ENCODE results near the gene CBLB.
A peak's percentile ranks its signal among the peaks of the same experiment; 100 is the strongest.

CBLB gene

DNA sequence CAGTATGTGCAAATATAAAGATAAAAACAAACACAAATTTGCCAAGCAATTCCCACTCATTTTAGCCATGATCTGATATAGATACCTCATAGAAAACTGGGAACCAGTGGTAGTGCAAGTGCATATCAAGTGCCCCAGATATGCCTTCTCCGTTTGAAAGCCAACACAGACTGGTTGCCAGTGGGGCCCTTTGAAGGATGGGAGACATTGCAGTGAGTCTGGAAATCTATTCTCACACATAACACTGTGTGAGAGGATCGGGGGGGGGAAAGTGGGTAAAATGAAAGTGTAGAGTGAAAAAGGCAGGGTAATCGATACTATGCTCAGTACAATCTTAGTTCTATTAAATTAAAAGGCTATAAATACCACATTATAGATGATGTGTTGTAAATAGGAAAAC, 83.0 kb downstream of the CBLB start:
- H3K4me3 ChIP-seq (ENCODE audit: low read length), result no peak overlapping the region
- no peak for DNase-seq (ENCODE audit: low read depth)
- TF ChIP-seq, protein P1, sequence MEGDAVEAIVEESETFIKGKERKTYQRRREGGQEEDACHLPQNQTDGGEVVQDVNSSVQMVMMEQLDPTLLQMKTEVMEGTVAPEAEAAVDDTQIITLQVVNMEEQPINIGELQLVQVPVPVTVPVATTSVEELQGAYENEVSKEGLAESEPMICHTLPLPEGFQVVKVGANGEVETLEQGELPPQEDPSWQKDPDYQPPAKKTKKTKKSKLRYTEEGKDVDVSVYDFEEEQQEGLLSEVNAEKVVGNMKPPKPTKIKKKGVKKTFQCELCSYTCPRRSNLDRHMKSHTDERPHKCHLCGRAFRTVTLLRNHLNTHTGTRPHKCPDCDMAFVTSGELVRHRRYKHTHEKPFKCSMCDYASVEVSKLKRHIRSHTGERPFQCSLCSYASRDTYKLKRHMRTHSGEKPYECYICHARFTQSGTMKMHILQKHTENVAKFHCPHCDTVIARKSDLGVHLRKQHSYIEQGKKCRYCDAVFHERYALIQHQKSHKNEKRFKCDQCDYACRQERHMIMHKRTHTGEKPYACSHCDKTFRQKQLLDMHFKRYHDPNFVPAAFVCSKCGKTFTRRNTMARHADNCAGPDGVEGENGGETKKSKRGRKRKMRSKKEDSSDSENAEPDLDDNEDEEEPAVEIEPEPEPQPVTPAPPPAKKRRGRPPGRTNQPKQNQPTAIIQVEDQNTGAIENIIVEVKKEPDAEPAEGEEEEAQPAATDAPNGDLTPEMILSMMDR (conservative IDR thresholded peaks at IDR 0.05; ENCODE audit: low read length), result no peak

DNA sequence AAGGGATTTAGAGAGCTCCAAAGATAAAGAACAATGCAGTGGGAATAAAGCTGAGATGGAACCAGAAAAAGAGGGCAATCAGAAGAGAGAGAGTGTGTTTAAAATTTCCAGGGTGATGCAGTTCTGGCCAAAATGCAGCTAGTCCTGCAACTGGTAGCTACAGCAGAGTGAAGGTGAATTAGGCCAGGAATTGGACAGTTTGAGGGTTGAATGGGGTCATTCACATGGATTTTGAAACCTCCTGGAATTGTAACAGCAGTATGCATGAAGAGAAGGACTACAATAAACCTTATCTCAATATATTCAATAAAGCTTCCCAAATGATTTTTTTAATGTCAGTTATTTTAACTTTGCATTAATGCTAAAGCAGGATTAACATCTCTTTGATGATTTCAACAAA, 85.2 kb downstream of the CBLB start:
- TF ChIP-seq, protein P1 (conservative IDR thresholded peaks at IDR 0.05; ENCODE audit: low read length), result no peak
- no peak for DNase-seq (ENCODE audit: low read depth)
- no peak overlapping the region for H3K4me3 ChIP-seq (ENCODE audit: low read length)

DNA sequence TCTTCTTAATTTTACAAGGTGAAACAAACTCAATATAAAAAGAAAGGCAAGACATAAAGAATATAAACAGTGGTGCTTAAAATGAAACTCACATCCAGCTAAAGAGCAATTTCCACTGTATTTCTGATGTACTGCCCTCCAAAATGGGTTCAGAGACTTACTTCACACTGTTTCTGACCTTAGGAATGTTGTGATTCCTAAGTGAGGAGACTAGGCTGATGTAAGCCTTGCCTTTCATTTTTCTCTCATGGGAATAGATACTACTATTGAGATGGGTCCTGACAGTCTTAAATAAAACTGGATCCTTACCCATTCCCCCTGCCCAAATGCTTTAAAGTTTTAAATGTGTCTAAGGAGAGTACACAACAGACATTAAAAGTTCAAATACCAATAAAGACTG, 86.9 kb downstream of the CBLB start:
- TF ChIP-seq, protein P1 (conservative IDR thresholded peaks at IDR 0.05; ENCODE audit: low read length), result no peak
- no peak overlapping the region for H3K4me3 ChIP-seq (ENCODE audit: low read length)
- peak; percentile 53 for DNase-seq (ENCODE audit: low read depth)

DNA sequence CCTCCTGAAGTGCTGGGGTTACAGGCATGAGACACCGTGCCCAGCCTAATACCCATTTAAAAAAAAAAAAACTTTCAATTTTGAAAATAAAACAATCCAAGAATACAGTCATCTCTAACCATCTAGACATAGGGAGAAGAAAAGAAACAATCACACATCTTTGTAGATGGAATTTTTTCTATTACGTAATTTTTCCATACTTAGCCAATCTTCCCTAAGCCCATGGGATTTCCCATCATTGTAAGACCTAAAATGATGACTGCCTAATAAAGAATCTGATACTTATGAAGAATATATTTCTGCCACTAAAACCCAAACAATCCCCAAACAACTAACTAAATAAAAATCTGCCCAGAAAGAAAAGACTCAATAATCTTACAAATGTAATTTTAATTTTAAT, 88.7 kb downstream of the CBLB start:
- TF ChIP-seq, protein P1 (conservative IDR thresholded peaks at IDR 0.05; ENCODE audit: low read length), result no peak
- H3K4me3 ChIP-seq (ENCODE audit: low read length), result no peak overlapping the region
- DNase-seq (ENCODE audit: low read depth), result peak; percentile 73

DNA sequence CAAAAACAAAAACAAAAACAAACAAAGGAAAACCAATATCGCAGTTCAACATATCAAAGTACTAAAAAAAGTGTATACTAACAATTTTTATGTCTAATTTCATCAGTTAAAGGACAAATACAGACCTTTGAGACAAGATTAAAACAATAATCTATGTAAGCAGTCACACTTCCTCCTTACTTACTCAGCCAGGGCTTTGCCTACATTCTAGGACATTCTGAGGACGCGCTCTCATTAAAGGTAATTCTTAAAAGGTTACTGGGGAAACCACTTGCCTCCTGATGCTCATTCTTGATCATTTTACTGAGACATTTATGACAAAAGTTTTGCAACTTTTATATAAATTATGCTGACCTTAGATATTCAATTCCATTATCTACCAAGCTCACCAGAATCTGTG, 93.4 kb downstream of the CBLB start:
- H3K4me3 ChIP-seq (ENCODE audit: low read length), result no peak overlapping the region
- DNase-seq (ENCODE audit: low read depth), result no peak
- TF ChIP-seq, protein P1 (conservative IDR thresholded peaks at IDR 0.05; ENCODE audit: low read length), result no peak

DNA sequence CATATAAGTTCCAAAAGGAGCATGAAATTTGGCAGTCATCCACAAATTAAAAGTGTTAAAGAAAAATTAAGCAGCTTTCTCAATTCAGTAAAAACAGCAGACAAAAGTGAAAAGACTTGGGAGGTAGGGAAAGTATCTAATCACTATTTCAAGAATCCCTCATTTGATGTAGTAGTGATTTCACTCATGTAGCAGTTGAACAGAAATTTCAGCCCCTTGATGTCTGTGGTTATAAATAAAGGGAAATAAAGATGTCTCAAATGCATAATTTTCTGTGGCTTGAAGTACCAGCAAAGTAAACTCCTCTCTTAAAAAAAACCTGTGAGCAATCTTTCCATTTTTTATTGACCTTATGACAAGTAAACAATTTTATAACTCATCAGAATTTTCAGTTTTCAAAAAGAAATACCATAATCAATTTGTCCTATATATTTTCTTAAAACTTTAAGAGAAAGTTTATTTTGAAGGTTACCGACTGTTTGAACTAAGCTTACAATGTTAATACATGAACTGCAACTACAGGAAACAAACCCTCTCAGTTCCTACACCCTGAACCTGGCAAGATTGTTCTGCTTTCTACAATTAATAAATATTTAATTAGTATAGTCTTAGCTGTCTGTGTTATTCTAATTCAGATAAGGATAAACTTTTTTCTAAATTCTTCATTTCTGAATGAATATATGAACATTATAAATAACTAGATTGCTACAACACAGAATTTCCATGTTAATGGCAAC, 94.2 kb downstream of the CBLB start:
- TF ChIP-seq, protein P1 (conservative IDR thresholded peaks at IDR 0.05; ENCODE audit: low read length), result no peak
- DNase-seq (ENCODE audit: low read depth), result no peak
- H3K4me3 ChIP-seq (ENCODE audit: low read length), result no peak overlapping the region

DNA sequence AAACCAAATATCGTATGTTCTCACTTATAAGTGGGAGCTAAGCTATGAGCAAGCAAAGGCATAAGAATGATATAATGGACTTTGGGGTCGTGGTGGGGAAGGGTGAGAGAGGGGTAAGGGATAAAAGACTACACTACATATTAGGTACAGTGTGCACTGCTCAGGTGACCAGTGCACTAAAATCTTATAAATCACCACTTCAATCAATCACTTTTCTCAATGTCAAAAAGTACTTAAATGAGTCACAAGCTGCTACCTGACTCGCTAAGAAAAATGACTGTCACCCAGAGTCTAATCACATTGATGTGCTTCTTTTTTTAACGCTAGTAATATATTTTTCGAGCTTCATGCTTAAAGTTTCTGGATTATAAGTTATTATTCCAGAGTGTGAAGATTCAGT, 95.5 kb downstream of the CBLB start:
- H3K4me3 ChIP-seq (ENCODE audit: low read length), result no peak overlapping the region
- TF ChIP-seq, protein P1 (conservative IDR thresholded peaks at IDR 0.05; ENCODE audit: low read length), result no peak

More for the DNA sequence above, 95.5 kb downstream of the CBLB start:
- no peak for DNase-seq (ENCODE audit: low read depth)
